Stimulated activated CD4-positive, alpha-beta T cell treated with anti-CD3 and anti-CD28 coated beads, Interleukin-15, amount 100 ng/mL, for 24 hours (primary cell): ENCODE measurements around the gene KDELR3.

Experiments
- DNase-seq: peaks from one replicate; pipeline ENCODE4 v3.0.0-alpha.2; 2020

Gene KDELR3

GRCh38 chr22:38523479-38523878 is 55.6 kb downstream of the KDELR3 start:
- DNase-seq, result no peak

GRCh38 chr22:38524429-38524828 is 56.5 kb downstream of the KDELR3 start:
- no peak for DNase-seq

GRCh38 chr22:38531251-38531938 is 63.5 kb downstream of the KDELR3 start:
- no peak for DNase-seq
